Stimulated activated CD4-positive, alpha-beta T cell treated with anti-CD3 and anti-CD28 coated beads, Interleukin-12 subunit alpha, Interleukin-12 subunit beta, amount 100 ng/mL, for 24 hours (primary cell): Measurements from ENCODE around the gene FIBCD1.
"Not testable (repeated sequence)": the region's sequence is repeated elsewhere in the genome, so short reads cannot be mapped to it uniquely, and the experiment has no call there.

ENCODE experiments used
- DNase-seq, 2 experiments: peaks; one replicate each; pipeline ENCODE4 v3.0.0-alpha.2; 2020; ENCODE audit warnings: low read depth in 2 of 2

Gene FIBCD1

GRCh38 chr9:130954925-130955324 lies 15.9 kb upstream of the FIBCD1 start:
- not testable (repeated sequence) for DNase-seq

- DNase-seq = no peak
Measured at GRCh38 chr9:130954317-130954716, 15.3 kb upstream of the FIBCD1 start.

- DNase-seq = no peak
Measured at GRCh38 chr9:130952065-130952762, 13.2 kb upstream of the FIBCD1 start.

GRCh38 chr9:130950039-130950311 lies 10.9 kb upstream of the FIBCD1 start:
- no peak for DNase-seq

- DNase-seq = no peak
Measured at GRCh38 chr9:130949188-130950038, 10.4 kb upstream of the FIBCD1 start.

- DNase-seq = no peak
Measured at GRCh38 chr9:130948266-130948665, 9.2 kb upstream of the FIBCD1 start.

GRCh38 chr9:130947618-130948140 lies 8.6 kb upstream of the FIBCD1 start:
- no peak for DNase-seq

- no peak for DNase-seq
Measured at GRCh38 chr9:130946766-130947617, 7.9 kb upstream of the FIBCD1 start.

GRCh38 chr9:130945173-130945572 lies 6.1 kb upstream of the FIBCD1 start:
- DNase-seq = no peak

- DNase-seq = no peak
Measured at GRCh38 chr9:130944510-130945058, 5.5 kb upstream of the FIBCD1 start.

GRCh38 chr9:130943777-130944176 lies 4.7 kb upstream of the FIBCD1 start:
- no peak for DNase-seq

- DNase-seq = no peak
Measured at GRCh38 chr9:130943221-130943620, 4.2 kb upstream of the FIBCD1 start.

- no peak for DNase-seq
Measured at GRCh38 chr9:130942679-130943078, 3.6 kb upstream of the FIBCD1 start.

GRCh38 chr9:130942084-130942483 lies 3.0 kb upstream of the FIBCD1 start:
- DNase-seq = no peak

GRCh38 chr9:130940693-130941576 lies 1.9 kb upstream of the FIBCD1 start:
- DNase-seq = peak; percentile 47 to 71

GRCh38 chr9:130940027-130940549 lies 1.0 kb upstream of the FIBCD1 start:
- no peak for DNase-seq

GRCh38 chr9:130939405-130940026 lies 469 bp upstream of the FIBCD1 start:
- no peak for DNase-seq

- no peak for DNase-seq
Measured at GRCh38 chr9:130938184-130938651, 829 bp downstream of the FIBCD1 start.

GRCh38 chr9:130937146-130938076 lies 1.6 kb downstream of the FIBCD1 start:
- DNase-seq = no peak
